Epithelial cell of esophagus (primary cell): Measurements from ENCODE around the gene WASF1.

Experiments used
- DNase-seq: peaks from one replicate; pipeline ENCODE4 v3.0.0; 2010; ENCODE audit warnings: low read depth
- H3K4me3 ChIP-seq: 2 replicates; pipeline ENCODE4 v1.5.1; 2011; ENCODE audit warnings: mild to moderate bottlenecking, low read length, control low read depth
- CTCF ChIP-seq: IDR thresholded peaks from 2 replicates; pipeline ENCODE4 v1.5.1; 2011; ENCODE audit warnings: low read depth, mild to moderate bottlenecking, low read length, control low read depth, inconsistent platforms; ENCODE audit not compliant: insufficient read depth; ENCODE audit errors: missing control alignments

WASF1 gene

GRCh38 chr6:110179406-110180227, at the start of gene WASF1:
TSS of gene WASF1 (minus strand) at chr6:110179670. CDS start at chr6:110127601, 52,069 bp downstream.
- peak; percentile 99 for DNase-seq
- peak within 1 kb of the TSS; percentile 91 for H3K4me3 ChIP-seq
- TF ChIP-seq CTCF, result no peak

GRCh38 chr6:110226261-110226660, 46.8 kb upstream of the WASF1 start:
- DNase-seq, result no peak
- no peak overlapping the region for H3K4me3 ChIP-seq
- no peak for TF ChIP-seq CTCF

GRCh38 chr6:110221738-110222137, 42.3 kb upstream of the WASF1 start:
- TF ChIP-seq CTCF, result no peak
- no peak overlapping the region for H3K4me3 ChIP-seq
- DNase-seq, result no peak

GRCh38 chr6:110217266-110217665, 37.8 kb upstream of the WASF1 start:
- peak; percentile 39 for DNase-seq
- no peak for TF ChIP-seq CTCF
- no peak overlapping the region for H3K4me3 ChIP-seq

- no peak for TF ChIP-seq CTCF
- H3K4me3 ChIP-seq, result no peak overlapping the region
- no peak for DNase-seq
Observed at GRCh38 chr6:110216140-110216539, 36.7 kb upstream of the WASF1 start.

GRCh38 chr6:110214338-110214737, 34.9 kb upstream of the WASF1 start:
- no peak overlapping the region for H3K4me3 ChIP-seq
- TF ChIP-seq CTCF, result no peak

GRCh38 chr6:110211753-110212152, 32.3 kb upstream of the WASF1 start:
- DNase-seq, result no peak
- no peak overlapping the region for H3K4me3 ChIP-seq
- no peak for TF ChIP-seq CTCF

More at GRCh38 chr6:110214338-110214737, 34.9 kb upstream of the WASF1 start:
- no peak for DNase-seq
